GM18909 (cell line): ENCODE data around the gene HOXA13.

Experiments
- ATAC-seq: cut with Tn5 transposase; IDR thresholded peaks from one replicate; pipeline ENCODE4 v1.9.1; 2021; ENCODE audit warnings: mild to moderate bottlenecking; ENCODE audit not compliant: unreplicated experiment, poor library complexity

HOXA13 gene

GRCh38 chr7:27161214-27161720 is 38.6 kb downstream of the HOXA13 start:
- ATAC-seq, result no peak

DNA sequence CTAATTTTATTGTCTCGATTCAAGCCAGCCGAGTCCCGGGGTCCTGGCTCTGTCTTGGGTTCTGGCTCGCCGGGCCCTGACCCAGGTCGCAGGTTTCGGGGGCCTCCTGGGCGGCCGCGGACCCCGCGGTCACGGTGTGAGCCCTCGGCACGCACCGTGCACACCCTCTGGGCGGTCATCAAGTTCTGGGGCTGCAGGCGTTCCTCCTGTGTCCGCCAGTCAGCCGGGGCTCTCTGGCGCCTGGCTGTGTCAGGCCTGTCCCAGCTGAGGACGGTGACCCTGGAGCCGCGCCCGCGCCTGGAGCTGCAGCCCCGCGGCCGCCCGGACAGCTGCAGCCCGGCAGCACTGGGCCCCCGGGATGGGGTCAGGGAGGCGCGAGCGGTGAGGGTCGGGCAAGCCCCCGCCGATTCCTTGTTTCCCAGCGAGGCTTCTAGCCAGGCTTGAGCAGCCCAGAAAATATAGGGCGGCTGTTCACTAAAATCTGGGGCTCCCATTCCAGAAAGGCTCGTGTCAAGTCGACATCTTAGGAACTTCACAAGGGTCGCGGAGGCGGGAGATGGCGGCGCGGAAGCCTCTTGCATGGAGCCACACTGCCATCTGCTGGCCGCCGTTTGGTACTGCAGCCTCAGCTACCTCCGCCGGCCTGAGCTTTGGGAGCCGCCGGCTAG is 39.2 kb downstream of the HOXA13 start:
- peak; percentile 71 for ATAC-seq

- ATAC-seq, result no peak
These were observed 39.7 kb downstream of the HOXA13 start for GRCh38 chr7:27160145-27160545.

DNA sequence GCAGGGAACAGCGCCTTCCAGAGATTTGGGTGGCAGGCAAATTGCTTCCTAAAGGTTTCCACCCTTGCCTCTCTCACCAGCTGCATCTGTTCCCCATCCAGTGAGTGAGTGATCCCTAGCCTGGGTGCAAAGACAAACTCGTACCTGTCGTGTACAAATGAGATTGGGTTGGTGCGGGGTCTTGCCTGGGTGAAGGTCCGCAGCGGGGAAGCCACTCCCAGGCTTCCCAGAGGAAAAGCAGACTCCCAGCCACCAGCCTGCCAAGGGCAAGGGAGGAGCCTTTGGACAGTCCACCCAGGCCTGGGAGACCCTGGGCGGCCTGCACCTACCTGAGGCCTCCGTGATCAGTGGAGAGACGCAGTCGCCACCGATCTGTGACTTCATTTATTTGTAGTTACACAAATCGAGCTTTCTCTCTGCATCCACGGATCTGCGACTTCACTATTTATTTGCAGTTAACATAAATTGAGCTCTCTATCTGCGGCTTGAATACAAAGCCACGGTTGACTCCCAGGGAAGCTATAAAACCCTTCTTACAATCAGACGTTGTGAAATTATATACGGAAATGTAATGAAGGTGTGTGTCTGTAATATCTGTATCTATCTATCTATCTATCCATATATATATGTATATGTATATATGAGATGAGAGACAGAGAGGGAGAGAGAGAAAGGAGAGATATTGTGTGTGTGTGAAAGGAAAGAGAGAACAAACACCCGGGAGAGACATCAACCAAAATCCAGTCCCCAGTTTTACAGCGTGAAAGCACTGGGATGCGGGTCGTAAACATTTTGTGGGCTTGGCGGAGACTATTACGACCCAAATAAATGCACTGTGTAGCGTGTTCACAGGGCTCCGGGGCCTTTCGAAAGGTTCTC is 40.4 kb downstream of the HOXA13 start:
- no peak for ATAC-seq

DNA sequence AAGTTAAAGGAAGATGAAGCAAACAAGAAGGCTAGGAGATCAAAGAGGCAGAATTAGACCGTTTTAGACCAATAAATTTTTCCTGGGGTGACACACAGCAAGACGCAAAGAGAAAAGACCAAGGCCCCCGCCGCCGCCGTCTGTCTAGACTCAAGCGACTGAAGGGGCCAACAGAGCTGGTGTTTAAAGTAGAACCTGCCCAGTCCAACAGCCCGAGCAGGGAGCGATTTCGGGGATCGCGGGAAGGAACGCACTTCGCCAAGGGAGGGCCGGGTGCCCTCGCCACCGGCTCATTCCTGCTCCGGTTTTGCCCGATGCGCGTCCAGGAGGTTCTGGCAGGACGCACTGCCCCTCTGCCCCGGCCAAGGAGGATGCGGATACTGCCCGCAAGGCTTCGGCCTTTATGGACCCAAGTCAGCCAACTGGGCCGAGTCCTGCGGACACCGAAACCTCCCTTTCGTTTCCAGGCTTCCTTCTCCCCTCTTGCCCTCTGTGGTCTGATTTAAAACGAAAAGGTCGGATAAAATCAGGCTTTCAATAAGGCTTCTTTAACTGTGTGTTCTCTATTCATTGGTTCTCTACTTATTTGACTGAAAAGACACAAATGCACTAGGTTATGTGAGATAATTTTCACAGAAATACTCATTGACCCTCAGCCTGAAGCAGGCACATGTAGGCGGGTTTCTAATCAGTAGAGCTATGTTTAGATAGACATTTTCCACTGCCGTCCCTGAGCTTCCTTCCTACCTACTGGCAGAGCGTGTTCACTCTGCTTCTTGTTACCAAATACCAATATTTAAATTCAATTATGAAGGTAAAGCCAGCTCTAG is 41.2 kb downstream of the HOXA13 start:
- no peak for ATAC-seq

- no peak for ATAC-seq
These were observed 42.0 kb downstream of the HOXA13 start for GRCh38 chr7:27157702-27158431.

DNA sequence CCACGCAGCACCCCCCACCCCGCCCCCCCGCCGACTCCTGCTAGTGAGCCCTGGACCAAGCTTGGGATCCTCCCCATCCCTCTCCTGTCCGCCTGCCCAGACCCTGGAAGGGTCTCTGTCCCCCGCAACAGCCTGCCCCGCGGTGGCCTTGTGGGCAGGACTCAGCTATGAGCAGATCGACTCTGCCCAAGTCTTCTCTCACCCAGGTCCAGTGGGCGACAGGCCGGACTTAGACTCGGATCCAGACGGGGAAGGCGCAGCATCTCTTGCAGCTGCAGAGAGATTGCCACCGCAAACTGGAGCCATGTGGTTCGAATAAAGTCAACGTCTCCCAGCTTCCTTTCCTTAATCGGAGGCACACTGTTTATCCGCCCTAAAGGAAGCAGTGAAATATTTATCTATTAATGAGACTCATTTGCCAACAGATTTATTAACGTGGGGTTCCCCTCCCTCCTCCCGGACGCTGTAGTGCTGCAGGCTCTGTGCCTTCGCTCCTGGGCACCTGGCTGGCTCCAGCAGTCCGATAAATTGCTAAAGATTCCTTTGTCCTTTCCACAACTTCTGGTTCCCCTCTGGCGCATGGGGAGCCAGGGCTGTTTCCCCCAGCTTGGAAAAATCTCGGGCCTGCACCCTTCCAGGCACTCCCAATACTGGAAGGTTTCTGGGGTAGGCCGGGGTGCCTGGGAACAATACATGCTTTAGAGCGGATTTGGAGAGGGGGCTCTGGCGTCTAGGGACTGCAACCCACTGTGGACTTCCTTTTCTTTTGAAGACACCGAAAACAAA is 42.8 kb downstream of the HOXA13 start:
- ATAC-seq, result no peak

DNA sequence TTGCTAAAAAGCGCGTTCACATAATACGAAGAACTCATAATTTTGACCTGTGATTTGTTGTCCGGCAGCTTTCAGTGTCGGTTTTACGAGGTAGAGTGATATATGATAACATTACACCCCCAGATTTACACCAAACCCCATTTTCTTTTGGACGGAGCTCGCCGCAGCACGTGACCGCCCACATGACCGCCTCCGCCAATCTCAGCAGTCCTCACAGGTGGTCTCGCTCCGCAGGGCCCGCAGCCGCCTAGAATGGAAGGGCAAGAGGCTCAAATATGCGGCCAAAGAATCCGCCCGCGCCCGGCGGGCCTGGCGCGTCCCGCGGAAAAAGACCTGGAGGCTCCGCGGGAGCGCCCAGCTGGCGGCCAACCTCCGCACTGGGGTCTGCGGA is 43.4 kb downstream of the HOXA13 start, which contains the start of gene HOXA7:
Gene HOXA7 (minus strand): TSS at position 168 of the 391 bp plus-strand sequence. CDS start 130 bp downstream, at position 38.
- no peak for ATAC-seq

- no peak for ATAC-seq
These were observed 43.9 kb downstream of the HOXA13 start for GRCh38 chr7:27155816-27156507.

DNA sequence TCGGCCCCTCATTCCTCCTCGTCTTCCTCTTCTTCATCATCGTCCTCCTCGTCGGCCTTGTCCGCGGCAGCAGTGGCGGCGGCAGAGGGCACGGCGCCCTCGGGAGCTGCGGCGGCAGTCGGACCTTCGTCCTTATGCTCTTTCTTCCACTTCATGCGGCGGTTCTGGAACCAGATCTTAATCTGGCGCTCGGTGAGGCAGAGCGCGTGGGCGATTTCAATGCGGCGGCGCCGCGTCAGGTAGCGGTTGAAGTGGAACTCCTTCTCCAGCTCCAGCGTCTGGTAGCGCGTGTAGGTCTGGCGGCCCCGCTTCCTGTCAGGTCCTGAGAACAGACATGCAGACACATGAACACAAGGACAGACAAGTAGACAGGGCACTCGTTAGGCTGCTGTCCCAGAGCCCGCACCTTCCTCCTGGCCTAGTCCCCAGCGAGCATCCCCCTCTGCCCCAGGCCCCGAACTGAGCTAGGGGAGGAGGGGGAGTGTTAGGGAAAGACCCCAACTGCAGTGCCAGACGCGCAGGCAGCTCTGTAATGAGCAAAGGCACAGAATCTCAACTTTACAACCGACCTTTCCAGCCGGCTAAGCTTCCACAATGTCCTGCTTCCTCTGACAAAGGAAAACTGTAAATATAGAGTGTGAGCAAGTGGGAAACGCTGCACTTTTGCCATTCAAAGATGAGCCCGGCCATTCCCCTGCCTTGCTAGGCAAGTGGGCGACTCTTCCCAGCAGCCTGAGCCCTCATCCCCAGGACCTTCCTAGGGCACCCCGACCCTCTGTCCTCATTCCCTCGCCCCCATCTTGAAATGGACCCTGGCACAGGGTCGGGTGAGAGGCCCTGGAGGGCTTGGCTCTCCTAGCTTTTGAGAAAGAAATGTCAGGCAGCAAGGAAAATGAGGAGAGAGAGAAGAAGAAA is 44.7 kb downstream of the HOXA13 start:
- ATAC-seq, result no peak

- ATAC-seq, result no peak
These were observed 45.5 kb downstream of the HOXA13 start for GRCh38 chr7:27154369-27154768.

- no peak for ATAC-seq
These were observed 46.4 kb downstream of the HOXA13 start for GRCh38 chr7:27153526-27153925.

GRCh38 chr7:27152816-27153442 is 47.0 kb downstream of the HOXA13 start:
- ATAC-seq, result no peak

GRCh38 chr7:27151931-27152815 is 47.7 kb downstream of the HOXA13 start, which contains the start of gene HOXA3:
Gene HOXA3 (minus strand): TSS chr7:27152583. CDS start chr7:27110640, 41,943 bp downstream.
- no peak for ATAC-seq

DNA sequence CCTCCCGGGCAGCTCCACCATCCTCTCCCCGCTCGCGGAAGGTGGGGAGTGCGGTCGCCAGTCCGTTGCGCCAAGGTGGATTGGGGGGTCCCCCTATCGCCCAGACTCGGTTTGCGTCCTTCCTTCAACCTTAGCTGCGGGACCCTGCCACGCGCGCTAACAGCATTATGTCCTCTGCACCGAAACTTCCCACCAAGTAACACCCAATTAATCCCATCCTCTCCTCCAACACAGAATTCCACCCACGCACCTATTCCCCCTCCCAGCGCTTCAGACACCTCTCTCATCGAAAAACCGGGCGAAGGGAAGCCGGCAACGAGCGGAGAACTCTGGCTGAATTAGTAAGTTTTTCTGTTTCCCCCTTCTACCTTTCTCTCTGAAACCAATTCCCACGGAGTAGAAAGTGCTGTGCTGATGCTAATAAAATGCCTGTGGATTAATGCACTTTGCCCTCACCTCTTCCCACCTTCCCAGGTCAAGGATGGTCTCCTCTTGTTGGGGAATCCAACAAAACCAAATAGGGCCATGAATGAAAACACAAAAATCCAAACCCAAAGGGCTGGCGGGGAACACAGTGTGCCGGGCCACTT is 48.5 kb downstream of the HOXA13 start:
- no peak for ATAC-seq
